HEK293 (cell line): Measurements from ENCODE around the gene TTC9B.

Experiments
- EGR2 ChIP-seq: fragments of 450-650 bp; formaldehyde crosslinking; IDR thresholded peaks from 2 replicates; pipeline ENCODE4 v1.5.1; 2016; ENCODE audit warnings: low read depth, missing biosample characterization, missing genetic modification characterization
- PRDM6 ChIP-seq: fragments of 450-650 bp; formaldehyde crosslinking; IDR thresholded peaks from 2 replicates; pipeline ENCODE4 v1.5.1; 2017; ENCODE audit warnings: missing biosample characterization, missing genetic modification characterization
- ZBTB48 ChIP-seq: fragments of 450-650 bp; formaldehyde crosslinking; IDR thresholded peaks from 2 replicates; pipeline ENCODE4 v1.5.1; 2016; ENCODE audit warnings: missing biosample characterization, missing genetic modification characterization
- ZBTB7A ChIP-seq: fragments of 450-650 bp; formaldehyde crosslinking; IDR thresholded peaks from 2 replicates; pipeline ENCODE4 v1.5.1; 2016; ENCODE audit warnings: low read depth, missing biosample characterization, missing genetic modification characterization
- ZNF26 ChIP-seq: fragments of 450-650 bp; formaldehyde crosslinking; IDR thresholded peaks from 2 replicates; pipeline ENCODE4 v1.5.1; 2016; ENCODE audit warnings: missing biosample characterization, missing genetic modification characterization
- ZNF280D ChIP-seq: fragments of 450-650 bp; formaldehyde crosslinking; IDR thresholded peaks from 2 replicates; pipeline ENCODE4 v1.5.1; 2016; ENCODE audit warnings: missing biosample characterization, missing genetic modification characterization
- ZNF302 ChIP-seq: fragments of 450-650 bp; formaldehyde crosslinking; IDR thresholded peaks from 2 replicates; pipeline ENCODE4 v1.5.1; 2016; ENCODE audit warnings: missing biosample characterization, missing genetic modification characterization, low read depth
- ZNF341 ChIP-seq: fragments of 450-650 bp; formaldehyde crosslinking; IDR thresholded peaks from 2 replicates; pipeline ENCODE4; 2016; ENCODE audit warnings: low read depth, missing biosample characterization, missing genetic modification characterization
- ZNF398 ChIP-seq: fragments of 450-650 bp; formaldehyde crosslinking; IDR thresholded peaks from 2 replicates; pipeline ENCODE4 v1.5.1; 2017; ENCODE audit warnings: missing biosample characterization, missing genetic modification characterization
- ZNF558 ChIP-seq: fragments of 450-650 bp; formaldehyde crosslinking; IDR thresholded peaks from 2 replicates; pipeline ENCODE4 v1.5.1; 2016; ENCODE audit warnings: missing biosample characterization, missing genetic modification characterization
- ZNF580 ChIP-seq: fragments of 450-650 bp; formaldehyde crosslinking; IDR thresholded peaks from 2 replicates; pipeline ENCODE4 v1.5.1; 2016; ENCODE audit warnings: missing biosample characterization, missing genetic modification characterization
- ZNF639 ChIP-seq: fragments of 450-650 bp; formaldehyde crosslinking; IDR thresholded peaks from 2 replicates; pipeline ENCODE4 v1.5.1; 2016; ENCODE audit warnings: missing biosample characterization, missing genetic modification characterization
- ZSCAN5A ChIP-seq: fragments of 450-650 bp; formaldehyde crosslinking; IDR thresholded peaks from 2 replicates; pipeline ENCODE4 v1.5.1; 2016; ENCODE audit warnings: missing biosample characterization, missing genetic modification characterization
- TF ChIP-seq, protein P1 (sequence below): fragments of 450-650 bp; formaldehyde crosslinking; conservative IDR thresholded peaks from 2 replicates; pipeline ENCODE4 v1.5.1; 2016; ENCODE audit warnings: low read depth, missing biosample characterization, missing genetic modification characterization
- TF ChIP-seq, protein P2 (sequence below): fragments of 450-650 bp; formaldehyde crosslinking; optimal IDR thresholded peaks from 2 replicates; pipeline ENCODE3; 2016; ENCODE audit warnings: missing biosample characterization, mild to moderate bottlenecking, missing genetic modification characterization

The TTC9B gene

DNA sequence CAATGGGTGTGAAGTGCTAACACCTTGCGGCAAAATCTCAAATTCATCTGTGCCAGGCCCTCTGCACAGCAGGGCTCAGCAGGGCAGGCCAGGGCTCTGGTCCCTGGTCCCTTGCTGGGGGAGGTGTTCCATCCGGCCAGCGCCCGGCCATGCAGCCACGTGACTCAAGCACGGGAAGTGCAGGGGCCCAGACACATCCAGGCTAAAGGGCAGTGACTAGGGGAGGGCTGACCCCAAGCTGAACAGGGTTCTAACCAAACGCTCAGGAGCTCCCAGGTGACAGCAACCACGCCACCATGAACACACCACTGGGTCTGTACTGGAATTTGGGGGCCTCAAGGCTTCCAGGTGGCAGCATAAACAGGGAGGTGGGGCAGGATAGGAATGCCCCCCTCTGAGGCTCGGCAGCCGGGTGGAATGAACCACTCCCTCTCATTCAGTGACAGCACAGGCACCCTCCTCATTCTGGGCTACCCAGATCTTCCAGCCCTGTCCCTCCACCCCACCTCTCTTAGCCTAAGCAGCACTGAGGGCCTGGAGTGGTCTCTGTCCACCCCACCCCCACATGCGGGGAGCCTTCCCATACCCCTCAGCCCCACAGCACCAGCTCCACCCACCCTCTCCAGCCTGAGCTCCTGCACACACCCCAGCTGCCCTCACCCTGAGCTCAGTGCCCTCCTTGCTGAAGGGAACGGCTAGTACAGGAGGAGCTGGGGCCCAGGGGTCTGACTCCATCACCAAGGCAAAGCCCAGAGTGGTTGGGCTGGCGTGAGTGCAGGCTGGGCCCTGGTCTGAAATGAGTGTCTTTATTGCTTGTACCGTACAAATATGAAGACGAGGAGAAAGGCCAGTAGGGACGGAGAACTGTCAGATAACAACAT lies 13.6 kb upstream of the TTC9B start (continued):
- TF ChIP-seq ZNF639 (tag by site-specific recombination) = no peak
- TF ChIP-seq ZBTB48 (tag by site-specific recombination) = peak; percentile 85
- no peak for TF ChIP-seq ZNF398 (tag by site-specific recombination)
- TF ChIP-seq, protein P1, sequence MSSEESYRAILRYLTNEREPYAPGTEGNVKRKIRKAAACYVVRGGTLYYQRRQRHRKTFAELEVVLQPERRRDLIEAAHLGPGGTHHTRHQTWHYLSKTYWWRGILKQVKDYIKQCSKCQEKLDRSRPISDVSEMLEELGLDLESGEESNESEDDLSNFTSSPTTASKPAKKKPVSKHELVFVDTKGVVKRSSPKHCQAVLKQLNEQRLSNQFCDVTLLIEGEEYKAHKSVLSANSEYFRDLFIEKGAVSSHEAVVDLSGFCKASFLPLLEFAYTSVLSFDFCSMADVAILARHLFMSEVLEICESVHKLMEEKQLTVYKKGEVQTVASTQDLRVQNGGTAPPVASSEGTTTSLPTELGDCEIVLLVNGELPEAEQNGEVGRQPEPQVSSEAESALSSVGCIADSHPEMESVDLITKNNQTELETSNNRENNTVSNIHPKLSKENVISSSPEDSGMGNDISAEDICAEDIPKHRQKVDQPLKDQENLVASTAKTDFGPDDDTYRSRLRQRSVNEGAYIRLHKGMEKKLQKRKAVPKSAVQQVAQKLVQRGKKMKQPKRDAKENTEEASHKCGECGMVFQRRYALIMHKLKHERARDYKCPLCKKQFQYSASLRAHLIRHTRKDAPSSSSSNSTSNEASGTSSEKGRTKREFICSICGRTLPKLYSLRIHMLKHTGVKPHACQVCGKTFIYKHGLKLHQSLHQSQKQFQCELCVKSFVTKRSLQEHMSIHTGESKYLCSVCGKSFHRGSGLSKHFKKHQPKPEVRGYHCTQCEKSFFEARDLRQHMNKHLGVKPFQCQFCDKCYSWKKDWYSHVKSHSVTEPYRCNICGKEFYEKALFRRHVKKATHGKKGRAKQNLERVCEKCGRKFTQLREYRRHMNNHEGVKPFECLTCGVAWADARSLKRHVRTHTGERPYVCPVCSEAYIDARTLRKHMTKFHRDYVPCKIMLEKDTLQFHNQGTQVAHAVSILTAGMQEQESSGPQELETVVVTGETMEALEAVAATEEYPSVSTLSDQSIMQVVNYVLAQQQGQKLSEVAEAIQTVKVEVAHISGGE (tag by site-specific recombination) = no peak
- no peak for TF ChIP-seq PRDM6
- TF ChIP-seq, protein P2, sequence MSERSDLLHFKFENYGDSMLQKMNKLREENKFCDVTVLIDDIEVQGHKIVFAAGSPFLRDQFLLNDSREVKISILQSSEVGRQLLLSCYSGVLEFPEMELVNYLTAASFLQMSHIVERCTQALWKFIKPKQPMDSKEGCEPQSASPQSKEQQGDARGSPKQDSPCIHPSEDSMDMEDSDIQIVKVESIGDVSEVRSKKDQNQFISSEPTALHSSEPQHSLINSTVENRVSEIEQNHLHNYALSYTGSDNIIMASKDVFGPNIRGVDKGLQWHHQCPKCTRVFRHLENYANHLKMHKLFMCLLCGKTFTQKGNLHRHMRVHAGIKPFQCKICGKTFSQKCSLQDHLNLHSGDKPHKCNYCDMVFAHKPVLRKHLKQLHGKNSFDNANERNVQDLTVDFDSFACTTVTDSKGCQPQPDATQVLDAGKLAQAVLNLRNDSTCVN (tag by site-specific recombination) = no peak
- TF ChIP-seq ZNF26 = no peak
- TF ChIP-seq ZNF580 = no peak
- no peak for TF ChIP-seq ZNF302 (tag by site-specific recombination)
- no peak for TF ChIP-seq EGR2
- TF ChIP-seq ZSCAN5A (tag by site-specific recombination) = no peak
- TF ChIP-seq ZNF341 = peak; percentile 85
- TF ChIP-seq ZNF558 = no peak
- no peak for TF ChIP-seq ZNF280D (tag by site-specific recombination)
- no peak for TF ChIP-seq ZBTB7A (tag by site-specific recombination)
